ENCODE measurements around the gene NT5DC1.

The NT5DC1 gene

GRCh38 chr6:116070616-116071389 lies 29.9 kb upstream of the NT5DC1 start:
- H3K9ac ChIP-seq (ENCODE audit: low read length): no peak overlapping the region
- H3K36me3 ChIP-seq (ENCODE audit: control insufficient read depth, insufficient read depth, low read length): no peaks in the 10 kb centered on the region
- H3K27ac ChIP-seq (ENCODE audit: low read depth, low read length): no peak overlapping the region
- H3K27me3 ChIP-seq (ENCODE audit: control insufficient read depth, insufficient read depth, low read length): no peaks in the 10 kb centered on the region
- H3K4me3 ChIP-seq (ENCODE audit: low read depth, low read length): no peak overlapping the region
- no peaks in the 10 kb centered on the region for H3K9me3 ChIP-seq (ENCODE audit: control insufficient read depth, insufficient read depth, low read depth, low read length)
- H3K4me1 ChIP-seq (ENCODE audit: control insufficient read depth, insufficient read depth, low read length): no peaks in the 10 kb centered on the region

- no peak overlapping the region for H3K27ac ChIP-seq (ENCODE audit: low read depth, low read length)
- no peak overlapping the region for H3K4me3 ChIP-seq (ENCODE audit: low read depth, low read length)
- H3K9ac ChIP-seq (ENCODE audit: low read length): no peak overlapping the region
- H3K36me3 ChIP-seq (ENCODE audit: control insufficient read depth, insufficient read depth, low read length): no peaks in the 10 kb centered on the region
- H3K4me1 ChIP-seq (ENCODE audit: control insufficient read depth, insufficient read depth, low read length): 0 out of 2 replicates have a peak, but pooled peaks cover 1% of the 10 kb centered on the region
- H3K9me3 ChIP-seq (ENCODE audit: control insufficient read depth, insufficient read depth, low read depth, low read length): no peaks in the 10 kb centered on the region
- H3K27me3 ChIP-seq (ENCODE audit: control insufficient read depth, insufficient read depth, low read length): no peaks in the 10 kb centered on the region
These were observed 28.3 kb upstream of the NT5DC1 start for GRCh38 chr6:116072368-116072767.

GRCh38 chr6:116073765-116074440 lies 26.8 kb upstream of the NT5DC1 start:
- no peak overlapping the region for H3K9ac ChIP-seq (ENCODE audit: low read length)
- no peaks in the 10 kb centered on the region for H3K9me3 ChIP-seq (ENCODE audit: control insufficient read depth, insufficient read depth, low read depth, low read length)
- H3K4me3 ChIP-seq (ENCODE audit: low read depth, low read length): no peak overlapping the region
- H3K27ac ChIP-seq (ENCODE audit: low read depth, low read length): no peak overlapping the region
- no peaks in the 10 kb centered on the region for H3K36me3 ChIP-seq (ENCODE audit: control insufficient read depth, insufficient read depth, low read length)
- H3K27me3 ChIP-seq (ENCODE audit: control insufficient read depth, insufficient read depth, low read length): no peaks in the 10 kb centered on the region
- 0 out of 2 replicates have a peak, but pooled peaks cover 3% of the 10 kb centered on the region for H3K4me1 ChIP-seq (ENCODE audit: control insufficient read depth, insufficient read depth, low read length)

- H3K4me1 ChIP-seq (ENCODE audit: control insufficient read depth, insufficient read depth, low read length): 0 out of 2 replicates have a peak, but pooled peaks cover 3% of the 10 kb centered on the region
- H3K9me3 ChIP-seq (ENCODE audit: control insufficient read depth, insufficient read depth, low read depth, low read length): no peaks in the 10 kb centered on the region
- H3K27ac ChIP-seq (ENCODE audit: low read depth, low read length): no peak overlapping the region
- H3K36me3 ChIP-seq (ENCODE audit: control insufficient read depth, insufficient read depth, low read length): no peaks in the 10 kb centered on the region
- H3K27me3 ChIP-seq (ENCODE audit: control insufficient read depth, insufficient read depth, low read length): no peaks in the 10 kb centered on the region
- no peak overlapping the region for H3K9ac ChIP-seq (ENCODE audit: low read length)
- no peak overlapping the region for H3K4me3 ChIP-seq (ENCODE audit: low read depth, low read length)
These were observed 25.8 kb upstream of the NT5DC1 start for GRCh38 chr6:116074732-116075390.

- H3K4me1 ChIP-seq (ENCODE audit: control insufficient read depth, insufficient read depth, low read length): 0 out of 2 replicates have a peak, but pooled peaks cover 3% of the 10 kb centered on the region
- no peak overlapping the region for H3K9ac ChIP-seq (ENCODE audit: low read length)
- H3K27me3 ChIP-seq (ENCODE audit: control insufficient read depth, insufficient read depth, low read length): no peaks in the 10 kb centered on the region
- H3K27ac ChIP-seq (ENCODE audit: low read depth, low read length): no peak overlapping the region
- H3K4me3 ChIP-seq (ENCODE audit: low read depth, low read length): no peak overlapping the region
- no peaks in the 10 kb centered on the region for H3K36me3 ChIP-seq (ENCODE audit: control insufficient read depth, insufficient read depth, low read length)
- H3K9me3 ChIP-seq (ENCODE audit: control insufficient read depth, insufficient read depth, low read depth, low read length): no peaks in the 10 kb centered on the region
These were observed 22.1 kb upstream of the NT5DC1 start for GRCh38 chr6:116078522-116078921.

GRCh38 chr6:116078945-116079344 lies 21.7 kb upstream of the NT5DC1 start:
- H3K27ac ChIP-seq (ENCODE audit: low read depth, low read length): no peak overlapping the region
- no peaks in the 10 kb centered on the region for H3K27me3 ChIP-seq (ENCODE audit: control insufficient read depth, insufficient read depth, low read length)
- H3K4me3 ChIP-seq (ENCODE audit: low read depth, low read length): no peak overlapping the region
- H3K9me3 ChIP-seq (ENCODE audit: control insufficient read depth, insufficient read depth, low read depth, low read length): no peaks in the 10 kb centered on the region
- H3K4me1 ChIP-seq (ENCODE audit: control insufficient read depth, insufficient read depth, low read length): 0 out of 2 replicates have a peak, but pooled peaks cover 3% of the 10 kb centered on the region
- H3K36me3 ChIP-seq (ENCODE audit: control insufficient read depth, insufficient read depth, low read length): no peaks in the 10 kb centered on the region
- no peak overlapping the region for H3K9ac ChIP-seq (ENCODE audit: low read length)

- H3K4me3 ChIP-seq (ENCODE audit: low read depth, low read length): no peak overlapping the region
- H3K9ac ChIP-seq (ENCODE audit: low read length): no peak overlapping the region
- no peaks in the 10 kb centered on the region for H3K4me1 ChIP-seq (ENCODE audit: control insufficient read depth, insufficient read depth, low read length)
- no peaks in the 10 kb centered on the region for H3K36me3 ChIP-seq (ENCODE audit: control insufficient read depth, insufficient read depth, low read length)
- H3K9me3 ChIP-seq (ENCODE audit: control insufficient read depth, insufficient read depth, low read depth, low read length): no peaks in the 10 kb centered on the region
- H3K27ac ChIP-seq (ENCODE audit: low read depth, low read length): no peak overlapping the region
- no peaks in the 10 kb centered on the region for H3K27me3 ChIP-seq (ENCODE audit: control insufficient read depth, insufficient read depth, low read length)
These were observed 17.6 kb upstream of the NT5DC1 start for GRCh38 chr6:116083052-116083451.

- no peak overlapping the region for H3K4me3 ChIP-seq (ENCODE audit: low read depth, low read length)
- H3K4me1 ChIP-seq (ENCODE audit: control insufficient read depth, insufficient read depth, low read length): no peaks in the 10 kb centered on the region
- no peaks in the 10 kb centered on the region for H3K36me3 ChIP-seq (ENCODE audit: control insufficient read depth, insufficient read depth, low read length)
- H3K9me3 ChIP-seq (ENCODE audit: control insufficient read depth, insufficient read depth, low read depth, low read length): no peaks in the 10 kb centered on the region
- no peaks in the 10 kb centered on the region for H3K27me3 ChIP-seq (ENCODE audit: control insufficient read depth, insufficient read depth, low read length)
- H3K27ac ChIP-seq (ENCODE audit: low read depth, low read length): no peak overlapping the region
- H3K9ac ChIP-seq (ENCODE audit: low read length): no peak overlapping the region
These were observed 16.4 kb upstream of the NT5DC1 start for GRCh38 chr6:116084284-116084683.

- H3K4me3 ChIP-seq (ENCODE audit: low read depth, low read length): no peak overlapping the region
- H3K4me1 ChIP-seq (ENCODE audit: control insufficient read depth, insufficient read depth, low read length): no peaks in the 10 kb centered on the region
- 0 out of 2 replicates have a peak, but pooled peaks cover 2% of the 10 kb centered on the region for H3K9me3 ChIP-seq (ENCODE audit: control insufficient read depth, insufficient read depth, low read depth, low read length)
- no peaks in the 10 kb centered on the region for H3K27me3 ChIP-seq (ENCODE audit: control insufficient read depth, insufficient read depth, low read length)
- H3K27ac ChIP-seq (ENCODE audit: low read depth, low read length): no peak overlapping the region
- H3K9ac ChIP-seq (ENCODE audit: low read length): no peak overlapping the region
- H3K36me3 ChIP-seq (ENCODE audit: control insufficient read depth, insufficient read depth, low read length): no peaks in the 10 kb centered on the region
These were observed 13.1 kb upstream of the NT5DC1 start for GRCh38 chr6:116087437-116088027.

GRCh38 chr6:116088946-116089345 lies 11.7 kb upstream of the NT5DC1 start:
- Histone ChIP-seq H3K9me3 (ENCODE audit: control insufficient read depth, insufficient read depth, low read depth, low read length) (0 out of 2 replicates have a peak, but pooled peaks cover 2% of the 10 kb centered on the region), H3K27ac (ENCODE audit: low read depth, low read length) (no peak overlapping the region), H3K9ac (ENCODE audit: low read length) (no peak overlapping the region), H3K4me3 (ENCODE audit: low read depth, low read length) (no peak overlapping the region), H3K27me3 (ENCODE audit: control insufficient read depth, insufficient read depth, low read length) (no peaks in the 10 kb centered on the region), H3K36me3 (ENCODE audit: control insufficient read depth, insufficient read depth, low read length) (no peaks in the 10 kb centered on the region), H3K4me1 (ENCODE audit: control insufficient read depth, insufficient read depth, low read length) (no peaks in the 10 kb centered on the region)

All from HUES6 (cell line).